ENCODE results near the gene NME4.

The NME4 gene

GRCh38 chr16:363110-363765 is 33.8 kb upstream of the NME4 start:
- DNase-seq (ENCODE audit: low spot score) (no peak), FAIRE-seq (no peak)

- FAIRE-seq: no peak
Observed at GRCh38 chr16:363766-364490, 33.1 kb upstream of the NME4 start.

GRCh38 chr16:364595-365491 is 32.2 kb upstream of the NME4 start:
- FAIRE-seq (no peak), DNase-seq (ENCODE audit: low spot score) (no peak)

More at GRCh38 chr16:363766-364490, 33.1 kb upstream of the NME4 start:
- DNase-seq (ENCODE audit: low spot score): no peak

- FAIRE-seq (no peak), DNase-seq (ENCODE audit: low spot score) (no peak)
Observed at GRCh38 chr16:366476-366875, 30.5 kb upstream of the NME4 start.

GRCh38 chr16:367333-367903 is 29.6 kb upstream of the NME4 start:
- DNase-seq (ENCODE audit: low spot score): no peak
- no peak for FAIRE-seq

- DNase-seq (ENCODE audit: low spot score) (no peak), FAIRE-seq (no peak)
Observed at GRCh38 chr16:368388-369158, 28.4 kb upstream of the NME4 start.

GRCh38 chr16:369275-369865 is 27.6 kb upstream of the NME4 start:
- no peak for FAIRE-seq
- DNase-seq (ENCODE audit: low spot score): no peak

- DNase-seq (ENCODE audit: low spot score) (peak; percentile 26), FAIRE-seq (no peak)
Observed at GRCh38 chr16:369866-370436, 27.0 kb upstream of the NME4 start.

- peak; percentile 96 for FAIRE-seq
- DNase-seq (ENCODE audit: low spot score): peak; percentile 94
Observed at GRCh38 chr16:370443-370842, 26.6 kb upstream of the NME4 start, which contains the start of gene MRPL28. MRPL28 (minus strand) TSS chr16:370538; CDS start chr16:370218, 320 bp downstream.

- FAIRE-seq (no peak), DNase-seq (ENCODE audit: low spot score) (no peak)
Observed at GRCh38 chr16:370979-371514, 26.0 kb upstream of the NME4 start.

- no peak for FAIRE-seq
Observed at GRCh38 chr16:371515-372301, 25.3 kb upstream of the NME4 start.

GRCh38 chr16:372302-372983 is 24.6 kb upstream of the NME4 start:
- FAIRE-seq: no peak
- DNase-seq (ENCODE audit: low spot score): no peak

More at GRCh38 chr16:371515-372301, 25.3 kb upstream of the NME4 start:
- no peak for DNase-seq (ENCODE audit: low spot score)

- FAIRE-seq (no peak), DNase-seq (ENCODE audit: low spot score) (no peak)
Observed at GRCh38 chr16:373020-373598, 23.9 kb upstream of the NME4 start.

GRCh38 chr16:373848-374615 is 23.0 kb upstream of the NME4 start:
- no peak for FAIRE-seq
- no peak for DNase-seq (ENCODE audit: low spot score)

- DNase-seq (ENCODE audit: low spot score): no peak
- no peak for FAIRE-seq
Observed at GRCh38 chr16:374616-374926, 22.4 kb upstream of the NME4 start.

GRCh38 chr16:375212-375611 is 21.8 kb upstream of the NME4 start:
- FAIRE-seq: no peak

More at GRCh38 chr16:375212-375611, 21.8 kb upstream of the NME4 start:
- no peak for DNase-seq (ENCODE audit: low spot score)

All from urothelium cell line (cell line).